Hepatic stellate cell (primary cell): Measurements from ENCODE around the gene FNDC3B.

Source experiments
- DNase-seq: peaks from one replicate; pipeline ENCODE4 v3.0.0; 2011; ENCODE audit warnings: low spot score

FNDC3B gene

DNA sequence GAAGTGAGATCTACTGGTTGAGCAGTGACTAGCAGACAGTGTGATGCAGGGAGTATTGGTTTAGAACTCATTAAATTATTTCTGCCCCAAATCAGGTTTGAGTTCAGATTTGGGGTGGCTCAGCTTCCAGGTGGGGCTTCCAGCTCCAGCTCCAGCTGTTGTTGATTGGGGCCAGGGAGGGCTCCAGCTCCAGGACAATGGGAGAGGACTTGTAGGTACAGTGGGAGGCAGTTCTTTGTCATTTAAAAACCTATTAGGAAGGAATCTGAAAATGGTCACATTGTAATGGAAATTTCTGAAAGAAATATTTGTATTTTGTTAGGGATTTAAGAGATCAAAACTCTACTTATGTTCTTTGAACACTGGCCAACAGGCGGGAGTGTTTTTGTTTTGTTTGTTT, 97.0 kb downstream of the FNDC3B start:
- no peak for DNase-seq

DNA sequence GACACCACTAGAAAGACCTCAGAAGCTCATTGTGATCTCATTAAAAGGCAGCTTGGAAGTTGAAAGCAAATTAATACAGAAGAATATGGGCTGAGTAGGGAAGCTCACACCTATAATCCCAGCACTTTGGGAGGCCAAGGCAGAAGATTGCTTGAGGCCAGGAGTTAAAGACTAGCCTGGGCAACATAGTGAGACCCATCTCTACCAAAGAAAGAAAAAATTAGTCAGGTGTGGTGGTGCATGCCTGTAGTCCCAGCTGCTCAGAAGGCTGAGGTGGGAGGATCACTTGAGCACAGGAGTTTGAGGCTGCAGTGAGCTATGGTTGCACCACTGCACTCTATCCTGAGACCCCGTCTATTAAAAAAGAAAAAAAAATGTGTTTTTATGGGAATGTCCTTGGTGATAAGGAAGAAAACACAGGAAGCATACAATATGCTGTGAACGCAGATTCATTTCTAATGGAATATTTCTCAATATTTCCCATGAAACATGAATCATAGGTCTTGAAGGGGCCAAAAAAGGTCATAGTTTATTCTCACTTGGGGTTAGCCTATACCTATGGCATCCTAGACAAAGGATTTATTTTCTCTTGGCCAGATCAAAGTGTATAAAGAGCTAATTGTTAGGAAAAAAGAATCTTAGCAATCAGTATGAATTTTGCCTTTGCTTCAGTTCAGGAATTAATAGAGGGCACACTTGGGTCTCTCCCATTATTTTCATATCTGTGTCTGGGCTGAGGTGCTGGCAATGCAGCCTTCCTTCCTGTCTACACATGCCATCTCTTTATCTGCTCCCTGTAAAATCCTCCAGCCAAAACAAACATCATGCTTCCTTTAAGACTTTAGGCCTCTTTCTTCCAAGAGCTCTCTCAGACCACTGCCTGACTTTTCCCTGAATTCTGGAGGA, 98.2 kb downstream of the FNDC3B start:
- no peak for DNase-seq

GRCh38 chr3:172138193-172138537, 98.8 kb downstream of the FNDC3B start:
- DNase-seq, result no peak

- no peak for DNase-seq
Measured at GRCh38 chr3:172138792-172139507, 99.6 kb downstream of the FNDC3B start.

- DNase-seq, result no peak
Measured at GRCh38 chr3:172139528-172140276, 100.3 kb downstream of the FNDC3B start.

GRCh38 chr3:172140499-172141391, 101.4 kb downstream of the FNDC3B start:
- peak; percentile 64 for DNase-seq

- DNase-seq, result no peak
Measured at GRCh38 chr3:172142051-172142863, 102.9 kb downstream of the FNDC3B start.

- no peak for DNase-seq
Measured at GRCh38 chr3:172142864-172143451, 103.6 kb downstream of the FNDC3B start.

GRCh38 chr3:172143739-172144497, 104.5 kb downstream of the FNDC3B start:
- no peak for DNase-seq

DNA sequence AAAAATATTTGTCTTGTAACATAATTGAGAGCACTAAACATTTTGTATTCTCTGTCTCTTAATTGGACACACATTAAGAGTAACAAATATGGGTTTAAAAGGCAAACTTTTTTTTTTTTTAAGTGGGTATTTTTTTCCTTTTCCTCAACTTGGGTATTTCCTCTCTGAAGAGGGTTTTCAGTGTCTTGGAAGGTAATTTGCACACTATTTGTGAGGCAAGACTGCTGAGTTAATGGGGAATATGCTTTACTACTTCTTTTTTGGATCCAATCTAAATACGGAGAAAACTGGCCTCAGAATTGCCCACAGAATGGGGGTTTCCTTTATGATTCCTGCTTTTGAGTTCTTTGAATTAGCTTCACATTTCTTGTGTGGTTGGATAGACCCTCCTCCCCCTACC, 105.2 kb downstream of the FNDC3B start:
- no peak for DNase-seq

GRCh38 chr3:172145031-172145686, 105.8 kb downstream of the FNDC3B start:
- DNase-seq, result no peak

DNA sequence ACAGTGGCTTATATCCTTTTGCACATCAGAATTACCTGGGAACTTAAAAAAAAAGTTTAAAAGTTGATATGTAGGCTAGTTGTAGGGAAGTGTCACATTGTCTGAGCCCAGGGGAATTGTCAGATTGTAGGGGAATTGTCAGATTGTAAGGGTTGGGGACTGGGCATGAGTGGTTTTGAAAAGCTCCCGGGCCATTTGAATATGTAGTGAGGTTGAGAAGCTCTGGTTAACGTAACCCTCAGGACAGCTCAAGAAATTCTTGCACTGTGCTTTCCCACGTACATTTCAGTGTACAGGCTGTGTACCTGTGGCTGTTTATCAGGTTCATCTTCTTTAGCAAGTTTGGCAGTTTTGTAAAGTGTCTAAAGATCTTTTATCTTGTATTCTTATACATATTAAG, 107.0 kb downstream of the FNDC3B start:
- DNase-seq, result no peak

DNA sequence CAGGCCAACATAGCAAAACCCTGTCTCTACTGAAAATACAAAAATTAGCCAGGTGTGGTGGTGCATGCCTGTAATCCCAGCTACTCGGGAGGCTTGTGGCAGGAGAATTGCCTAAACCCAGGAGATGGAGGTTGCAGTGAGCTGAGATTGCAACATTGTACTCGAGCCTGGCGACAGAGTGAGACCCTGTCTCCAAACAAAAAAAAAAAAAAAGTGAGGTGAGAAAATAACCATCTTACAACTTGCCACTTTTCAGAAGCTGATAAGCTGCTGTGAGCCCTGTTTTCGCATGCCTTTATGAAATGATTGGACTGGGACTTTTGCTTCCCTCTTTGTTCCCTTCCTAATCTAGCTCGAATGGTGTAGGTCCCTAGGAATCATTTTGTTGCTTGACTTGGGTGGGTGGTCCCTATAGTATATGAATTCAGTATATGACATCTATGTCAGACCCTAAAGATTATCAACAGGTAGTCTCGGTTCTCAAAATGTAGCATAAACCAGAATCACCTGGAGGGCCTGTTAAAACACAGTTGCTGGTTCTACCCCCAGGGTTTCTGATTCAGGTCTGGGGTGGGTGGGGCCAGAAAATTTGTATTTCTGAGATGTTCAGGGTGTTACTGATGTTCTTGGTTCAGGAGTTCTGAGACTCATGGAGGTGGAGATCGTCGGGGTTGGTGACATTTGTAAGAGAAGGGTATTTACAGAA, 107.9 kb downstream of the FNDC3B start:
- DNase-seq, result no peak

GRCh38 chr3:172148241-172148640, 108.9 kb downstream of the FNDC3B start:
- no peak for DNase-seq

GRCh38 chr3:172148702-172149565, 109.6 kb downstream of the FNDC3B start:
- DNase-seq, result no peak

GRCh38 chr3:172150268-172150667, 110.9 kb downstream of the FNDC3B start:
- no peak for DNase-seq

GRCh38 chr3:172150913-172151650, 111.7 kb downstream of the FNDC3B start:
- DNase-seq, result no peak
